ENCODE measurements around the gene PRKCE. TPM values are rescaled to one million over a fixed set of nuclear protein-coding genes. Genes with fewer than 3 reads are reported as not detected.

Gene PRKCE
- total and polyA plus RNA-seq, 2 of the 8 experiments (the other 6 are each of a cell fraction or from before 2014, with no cell fraction given), result 0.54 to 2.1 TPM

- Histone ChIP-seq H3K23ac (ENCODE audit: insufficient read length) (no peak overlapping the region), H2AFZ (ENCODE audit: low read length) (no peak overlapping the region), H3K23me2 (ENCODE audit: low read depth, low read length) (no peaks in the 10 kb centered on the region), H3K9ac (replicated peaks in 1 of 4; ENCODE audit: extremely low read depth in 1 of 4, low read depth in 3 of 4, low read length in 3 of 4) (no peak overlapping the region), H4K91ac (replicated peaks; ENCODE audit: insufficient read length, low read length) (no peak overlapping the region), H4K8ac (ENCODE audit: extremely low read depth, insufficient read depth, low read length) (no peak overlapping the region), H3K18ac (ENCODE audit: extremely low read depth, low read length) (no peak overlapping the region), H4K5ac (ENCODE audit: insufficient read length, low read depth, low read length) (no peak overlapping the region), H3K79me1 (ENCODE audit: low read depth, low read length) (no peaks in the 10 kb centered on the region), H3K4ac (replicated peaks; ENCODE audit: insufficient read length, low read depth, low read length) (no peak overlapping the region), H3K4me1 (replicated peaks in 1 of 4; ENCODE audit: control insufficient read depth in 3 of 4, insufficient read depth in 4 of 4, low read length in 3 of 4) (no peaks in the 10 kb centered on the region), H2BK15ac (ENCODE audit: low read length) (no peak overlapping the region), H3K36me3 (ENCODE audit: control insufficient read depth in 2 of 4, insufficient read depth in 4 of 4, low read length in 3 of 4) (no peaks in the 10 kb centered on the region), H3K27ac (ENCODE audit: low read depth, low read length) (no peak overlapping the region), H2BK5ac (ENCODE audit: low read depth, low read length) (no peak overlapping the region), H3K4me3 (ENCODE audit: extremely low read depth in 1 of 4, insufficient read depth in 2 of 4, low read depth in 3 of 4, low read length in 4 of 4) (no peak overlapping the region), H2AK5ac (ENCODE audit: low read depth, low read length) (no peak overlapping the region), H3K4me2 (ENCODE audit: insufficient read depth in 1 of 2, low read depth in 2 of 2, low read length in 2 of 2) (no peak overlapping the region), H3K27me3 (replicated peaks in 1 of 4; ENCODE audit: control insufficient read depth in 3 of 4, extremely low read depth in 1 of 4, insufficient read depth in 3 of 4, low read length in 3 of 4) (no peaks in the 10 kb centered on the region), H3K9me3 (ENCODE audit: insufficient read depth in 2 of 2, low read depth in 1 of 2, low read length in 1 of 2) (no peaks in the 10 kb centered on the region), H4K20me1 (replicated peaks in 1 of 2; ENCODE audit: control insufficient read depth in 1 of 2, insufficient read depth in 2 of 2, low read length in 2 of 2) (no peaks in the 10 kb centered on the region), H2BK12ac (ENCODE audit: low read depth, low read length) (no peak overlapping the region), H3K14ac (ENCODE audit: insufficient read length) (no peak overlapping the region), H3K56ac (replicated peaks; ENCODE audit: insufficient read length, low read depth, low read length) (no peak overlapping the region), H2BK20ac (ENCODE audit: low read length) (no peak overlapping the region), H2BK120ac (replicated peaks; ENCODE audit: low read depth, low read length) (no peak overlapping the region), H3K79me2 (ENCODE audit: control insufficient read depth in 1 of 2, insufficient read depth in 2 of 2, low read length in 2 of 2) (no peaks in the 10 kb centered on the region)
- 97% methylated on average over 5 of the region's 5 CpGs; no CpG with 5 or more reads in 1 of the 2 experiments for WGBS, 2 experiments (ENCODE audit: extremely low coverage in 1 of 2, insufficient coverage in 1 of 2, insufficient read length in 1 of 2, insufficient replicate concordance in 2 of 2, low coverage in 1 of 2, low lambda C conversion rate in 2 of 2, missing lambda C conversion rate in 1 of 2)
- TF ChIP-seq TEAD4 (IDR thresholded peaks at IDR 0.05; ENCODE audit: low read depth, low read length) (no peak), KDM4A (IDR thresholded peaks at IDR 0.05; ENCODE audit: low read depth, low read length, severe bottlenecking) (no peak), POU5F1 (IDR thresholded peaks at IDR 0.05; ENCODE audit: low read depth, low read length) (no peak), USF2 (IDR thresholded peaks at IDR 0.05; ENCODE audit: low read length) (no peak), HDAC2 (IDR thresholded peaks at IDR 0.05; ENCODE audit: borderline replicate concordance in 1 of 2, low read depth in 2 of 2, low read length in 2 of 2) (no peak)
- ChIA-PET POLR2A (ENCODE audit: partially characterized antibody) (no interaction called here), CTCF (ENCODE audit: partially characterized antibody) (interaction anchor here (0.6 to 7.5 kb wide), 8 partner anchors 11 to 139 kb away, joined by 3 to 136 read pairs (median 3); no protein-coding TSS in a partner anchor)
- DNase-seq (ENCODE audit: low read depth in 1 of 2, low spot score in 2 of 2) (no peak), FAIRE-seq (no peak)
These were observed 130.0 kb downstream of the PRKCE start for GRCh38 chr2:45781464-45781811.
